Hematopoietic multipotent progenitor cell treated with erythropoietin and hydrocortisone succinate and interleukin-3 and kit ligand, for 8 days (in vitro differentiated cells): ENCODE measurements around the gene RHOB.
"Not testable (repeated sequence)": the region's sequence is repeated elsewhere in the genome, so short reads cannot be mapped to it uniquely, and the experiment has no call there.

Experiments used
- DNase-seq: peaks from one replicate; pipeline ENCODE4 v3.0.0-alpha.2; 2015

Gene RHOB

GRCh38 chr2:20480913-20481312 is 34.0 kb downstream of the RHOB start:
- no peak for DNase-seq

GRCh38 chr2:20481798-20482405 is 35.0 kb downstream of the RHOB start:
- no peak for DNase-seq

- no peak for DNase-seq
These were observed 35.9 kb downstream of the RHOB start for GRCh38 chr2:20482725-20483124.

GRCh38 chr2:20483194-20483895 is 36.5 kb downstream of the RHOB start:
- peak; percentile 10 for DNase-seq

GRCh38 chr2:20484034-20484617 is 37.3 kb downstream of the RHOB start:
- no peak for DNase-seq

GRCh38 chr2:20484810-20485611 is 38.1 kb downstream of the RHOB start:
- DNase-seq = no peak

- DNase-seq = no peak
These were observed 38.9 kb downstream of the RHOB start for GRCh38 chr2:20485612-20486388.

- DNase-seq = no peak
These were observed 39.7 kb downstream of the RHOB start for GRCh38 chr2:20486571-20486970.

- no peak for DNase-seq
These were observed 40.1 kb downstream of the RHOB start for GRCh38 chr2:20487030-20487391.

GRCh38 chr2:20487392-20488174 is 40.7 kb downstream of the RHOB start:
- no peak for DNase-seq

- DNase-seq = no peak
These were observed 41.3 kb downstream of the RHOB start for GRCh38 chr2:20488201-20488641.

GRCh38 chr2:20488782-20489181 is 41.9 kb downstream of the RHOB start:
- no peak for DNase-seq

- no peak for DNase-seq
These were observed 43.7 kb downstream of the RHOB start for GRCh38 chr2:20490300-20491181.

- no peak for DNase-seq
These were observed 45.1 kb downstream of the RHOB start for GRCh38 chr2:20491739-20492531.

- not testable (repeated sequence) for DNase-seq
These were observed 46.2 kb downstream of the RHOB start for GRCh38 chr2:20493095-20493494.

GRCh38 chr2:20494241-20494640 is 47.4 kb downstream of the RHOB start:
- no peak for DNase-seq

- no peak for DNase-seq
These were observed 49.4 kb downstream of the RHOB start for GRCh38 chr2:20496076-20496872.

- DNase-seq = no peak
These were observed 50.1 kb downstream of the RHOB start for GRCh38 chr2:20496942-20497341.
